Activated T-cell treated with anti-CD3 and anti-CD28 coated beads for 48 hours (primary cell): ENCODE data around the gene WDR38.

Experiments
- DNase-seq: peaks from one replicate; pipeline ENCODE4 v3.0.0-alpha.2; 2020; ENCODE audit warnings: low read depth

WDR38 gene

DNA sequence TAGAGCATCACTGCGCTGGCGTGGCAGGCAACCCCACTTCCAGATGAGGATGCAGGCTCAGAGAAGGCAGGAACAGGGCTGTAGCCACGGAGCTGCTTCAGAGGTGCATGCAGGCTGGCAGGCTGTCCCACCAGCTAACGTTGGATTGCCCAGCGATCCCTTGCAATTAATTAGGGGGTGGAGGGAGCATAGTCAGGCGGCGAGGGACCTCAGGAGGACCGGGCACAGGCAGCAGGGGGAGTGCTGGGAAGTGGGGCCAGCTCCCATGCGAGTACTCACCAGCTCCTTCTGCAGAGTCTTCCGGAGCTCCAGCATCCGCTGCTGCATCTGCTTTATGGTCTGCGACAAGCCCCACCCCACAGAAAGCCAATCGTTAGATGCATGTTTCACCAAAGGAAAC, 29.0 kb downstream of the WDR38 start:
- DNase-seq = no peak

DNA sequence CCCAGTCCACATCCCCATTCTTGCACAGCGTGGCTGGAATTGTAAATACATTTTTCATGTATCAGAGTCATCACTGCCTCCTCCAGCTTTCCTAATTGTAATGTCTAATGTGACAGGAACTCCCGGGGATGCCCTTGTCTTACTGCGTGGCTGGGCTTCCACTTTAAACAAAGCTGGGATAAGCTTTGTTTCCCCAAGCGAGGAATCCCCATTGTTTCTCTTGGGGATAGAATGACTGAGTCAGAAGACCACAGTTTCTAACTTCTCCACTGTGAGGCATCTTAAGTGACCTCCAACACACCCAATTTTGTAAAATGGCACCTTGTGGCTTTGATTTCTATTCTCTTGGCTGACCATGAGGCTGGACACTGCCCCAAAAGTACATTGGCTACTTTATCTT, 31.1 kb downstream of the WDR38 start:
- DNase-seq = no peak

DNA sequence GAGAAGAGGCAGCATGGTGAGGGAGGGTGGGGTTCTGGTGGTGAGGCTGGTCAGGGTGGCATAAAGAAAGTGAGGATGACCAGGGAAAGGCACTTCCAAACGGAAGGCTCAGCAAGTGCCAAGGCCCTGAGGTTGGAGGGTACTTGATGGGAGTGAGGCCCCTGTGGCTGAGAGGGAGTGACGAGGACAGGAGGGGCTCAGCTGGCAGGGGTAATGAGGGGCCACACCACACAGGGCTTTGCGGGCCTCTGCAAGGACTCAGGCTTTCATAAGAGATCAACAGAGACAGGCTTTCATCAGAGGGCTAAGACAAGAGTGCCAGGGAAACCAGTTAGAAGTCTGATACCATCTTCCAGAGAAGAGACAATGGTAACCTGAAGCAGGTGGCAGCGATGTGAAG, 32.3 kb downstream of the WDR38 start:
- no peak for DNase-seq

DNA sequence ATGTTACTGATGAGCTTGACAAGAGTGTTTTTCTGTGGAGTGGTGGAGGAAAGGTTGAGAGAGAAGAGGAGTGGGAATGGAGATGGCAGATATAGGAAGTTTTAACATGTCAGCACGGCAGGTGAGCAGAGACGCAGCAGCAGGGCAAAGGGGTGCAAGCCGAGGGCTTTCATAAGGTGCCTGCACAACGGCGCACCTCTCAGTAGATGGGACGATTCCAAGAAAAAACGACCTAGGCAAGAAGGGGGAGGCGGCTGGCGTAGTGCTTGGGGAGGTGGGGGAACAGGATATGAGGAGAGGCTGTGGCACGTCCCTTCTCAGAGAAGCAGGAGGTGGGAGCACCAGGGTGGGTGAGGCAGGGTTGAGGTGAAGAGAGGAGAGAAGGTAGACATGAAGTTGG, 33.2 kb downstream of the WDR38 start:
- DNase-seq = no peak

DNA sequence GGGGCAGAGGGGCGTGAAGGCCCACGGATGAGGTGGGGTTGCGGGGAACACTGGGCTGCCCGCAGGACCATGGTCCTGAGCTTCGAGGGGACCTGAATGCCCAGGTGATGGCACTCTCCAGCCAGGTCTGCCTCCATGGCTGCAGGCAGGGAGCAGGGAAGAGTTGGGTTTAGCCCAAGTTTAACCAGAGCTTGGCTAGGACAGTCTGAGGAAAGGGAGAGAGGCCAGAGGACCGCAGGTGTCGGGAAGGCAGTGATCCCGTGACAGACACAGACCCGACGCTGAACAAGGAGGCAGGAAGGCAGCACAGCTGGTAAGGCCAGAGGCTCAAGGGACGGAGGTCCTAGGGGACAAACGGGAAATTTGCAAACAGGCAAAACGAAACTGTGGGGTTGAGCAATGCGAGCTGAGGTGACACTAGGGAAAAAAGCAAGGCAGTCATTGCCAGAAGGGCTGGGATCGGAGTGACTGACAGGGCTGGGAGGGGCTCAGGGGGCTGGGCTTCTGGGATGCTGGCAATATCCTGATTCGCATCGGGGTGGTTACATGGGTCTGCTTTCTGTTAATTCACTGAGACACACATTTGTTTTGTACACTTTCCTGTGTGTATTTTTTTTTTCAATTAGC, 33.7 kb downstream of the WDR38 start:
- no peak for DNase-seq

DNA sequence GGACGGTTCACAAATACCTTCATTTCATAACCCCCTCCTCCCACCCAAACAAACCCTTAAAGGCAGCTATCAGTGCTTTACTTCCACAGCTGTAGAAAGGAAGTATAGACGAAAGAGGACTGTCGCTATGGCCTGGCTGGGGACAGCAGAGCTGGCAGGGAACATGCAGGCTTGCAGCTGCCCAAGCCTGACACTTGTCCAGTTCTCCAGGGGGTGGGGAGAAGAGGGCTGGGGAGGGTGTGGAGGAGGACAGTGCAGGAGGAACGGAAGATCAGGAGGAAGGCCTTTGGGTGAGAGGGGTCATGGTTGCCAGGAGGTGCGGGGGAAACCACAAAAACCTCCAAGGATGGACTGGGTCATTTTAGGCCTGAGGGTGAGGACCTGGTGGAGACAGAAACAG, 34.6 kb downstream of the WDR38 start:
- no peak for DNase-seq

DNA sequence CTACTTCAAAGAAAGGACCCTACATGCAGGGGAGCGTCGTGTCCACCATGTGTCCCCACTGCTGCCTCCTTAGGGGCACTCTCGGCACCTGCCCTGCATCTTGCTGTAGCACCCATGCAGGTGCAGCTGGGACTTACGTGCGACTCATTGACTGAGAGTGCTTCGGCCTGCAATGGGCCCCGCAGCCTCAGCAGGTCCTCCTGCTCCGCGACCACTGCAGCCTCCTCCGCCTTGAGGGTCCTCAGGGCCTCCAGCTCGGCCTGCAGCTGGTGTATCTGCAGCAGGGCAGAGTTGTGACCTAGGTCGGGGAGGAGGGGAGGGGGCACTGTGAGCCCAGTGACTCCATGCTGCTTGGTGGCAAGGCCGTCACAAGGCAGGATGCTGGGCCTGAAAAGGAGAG, 35.7 kb downstream of the WDR38 start:
- DNase-seq = no peak

DNA sequence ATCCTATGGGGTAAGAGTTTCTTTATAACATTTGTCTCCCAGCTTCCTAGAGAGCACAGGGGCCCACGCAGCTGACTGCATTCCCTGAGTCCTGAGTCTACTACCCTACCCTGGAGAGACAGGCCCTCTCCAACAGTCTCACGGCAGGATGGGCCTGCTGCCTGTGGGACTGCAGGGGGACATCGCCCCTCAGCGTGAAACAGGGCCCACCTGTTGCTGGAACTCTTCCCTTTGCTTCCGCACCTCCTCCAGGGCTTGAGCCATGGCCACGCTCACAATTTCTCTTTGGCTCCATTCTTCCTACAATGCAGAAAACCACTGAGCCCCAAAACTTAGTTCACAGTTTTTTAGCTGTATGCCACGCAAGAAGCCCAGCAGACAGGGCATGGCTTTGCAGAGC, 36.9 kb downstream of the WDR38 start:
- no peak for DNase-seq

DNA sequence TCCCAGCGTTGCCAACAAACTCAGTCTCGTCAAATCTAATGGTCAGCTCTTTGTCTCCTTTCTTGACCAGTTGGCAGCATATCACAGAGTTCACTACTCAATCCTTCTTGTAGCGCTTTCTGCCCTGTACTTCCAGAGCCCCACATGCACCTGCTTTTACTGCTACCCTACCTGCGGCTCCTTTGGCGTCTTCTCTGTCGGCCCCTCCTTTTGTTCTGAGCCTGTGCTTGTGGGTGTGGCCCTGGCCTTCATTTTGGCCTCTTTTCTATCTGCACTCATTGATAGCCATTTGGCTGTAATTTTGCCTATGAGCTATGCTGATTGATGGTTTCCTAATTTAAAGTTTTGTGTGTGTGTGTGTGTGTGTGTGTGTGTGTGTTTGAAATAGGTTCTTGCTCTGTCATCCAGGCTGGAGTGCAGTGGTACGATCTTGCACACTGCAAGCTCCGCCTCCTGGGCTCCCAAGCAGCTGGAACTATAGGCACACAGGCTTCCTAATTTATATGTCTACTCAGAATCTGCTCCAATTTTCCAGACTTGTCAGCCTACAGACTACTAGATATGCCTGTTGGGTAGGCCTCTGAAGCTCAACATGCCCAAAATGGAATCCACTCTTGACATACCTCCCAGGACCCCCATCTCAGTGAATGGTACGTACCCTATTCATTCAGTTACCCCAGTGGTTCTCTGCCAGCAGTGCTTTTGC, 40.9 kb downstream of the WDR38 start:
- DNase-seq = no peak

DNA sequence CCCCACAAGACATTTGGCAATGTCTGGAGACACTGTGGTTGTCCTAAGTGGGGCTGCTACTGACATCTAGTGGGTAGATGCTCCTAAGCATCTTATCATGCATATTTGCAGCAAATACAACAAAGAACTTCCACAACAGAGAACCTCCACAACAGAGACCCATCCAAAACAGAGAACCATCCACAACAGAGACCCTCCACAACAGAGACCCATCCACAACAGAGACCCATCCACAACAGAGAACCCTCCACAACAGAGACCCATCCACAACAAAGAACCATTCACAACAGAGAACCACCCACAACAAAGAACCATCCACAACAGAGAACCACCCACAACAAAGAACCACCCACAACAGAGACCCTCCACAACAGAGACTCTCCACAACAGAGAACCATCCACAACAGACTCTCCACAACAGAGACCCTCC, 41.5 kb downstream of the WDR38 start:
- DNase-seq = no peak

DNA sequence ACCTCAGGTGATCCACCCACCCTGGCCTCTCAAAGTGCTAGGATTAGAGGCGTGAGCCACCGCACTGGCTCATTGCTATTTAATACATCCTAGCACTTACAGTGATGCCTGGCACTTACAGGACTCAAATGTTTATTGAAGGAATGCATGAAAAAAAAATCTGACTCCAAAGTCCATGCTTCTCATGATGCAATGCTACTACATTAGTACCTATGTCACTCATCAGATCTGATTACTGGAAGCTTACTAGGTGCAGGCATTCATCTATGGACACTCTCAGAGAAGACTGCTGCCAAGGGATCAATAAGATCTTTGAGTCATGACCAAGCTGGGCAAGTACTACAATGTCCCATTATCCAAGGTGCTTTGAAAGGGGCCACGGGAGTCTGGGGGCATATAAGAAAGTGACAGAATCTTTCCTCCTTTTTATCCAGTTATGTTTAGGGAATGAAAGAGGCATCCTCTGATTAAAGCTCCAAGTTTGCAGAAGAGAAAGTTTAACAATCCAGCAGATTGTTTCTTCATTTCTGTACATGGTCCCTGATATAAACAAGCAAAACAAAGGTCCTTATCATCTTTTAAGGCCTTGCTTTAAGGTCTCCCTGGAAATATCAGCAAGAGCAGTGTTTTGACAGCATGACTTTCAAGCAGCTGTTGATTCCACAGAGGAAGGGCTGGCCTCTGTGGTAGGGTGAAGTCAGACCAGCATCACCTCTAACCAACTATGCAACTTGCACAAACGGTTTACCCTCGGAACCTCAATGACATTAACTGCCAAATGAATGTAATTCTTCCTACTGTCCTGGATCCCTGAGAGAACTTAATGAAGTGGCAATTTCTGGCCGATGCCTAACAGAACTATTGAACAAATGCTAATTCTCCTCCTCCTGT, 44.6 kb downstream of the WDR38 start:
- DNase-seq = no peak

DNA sequence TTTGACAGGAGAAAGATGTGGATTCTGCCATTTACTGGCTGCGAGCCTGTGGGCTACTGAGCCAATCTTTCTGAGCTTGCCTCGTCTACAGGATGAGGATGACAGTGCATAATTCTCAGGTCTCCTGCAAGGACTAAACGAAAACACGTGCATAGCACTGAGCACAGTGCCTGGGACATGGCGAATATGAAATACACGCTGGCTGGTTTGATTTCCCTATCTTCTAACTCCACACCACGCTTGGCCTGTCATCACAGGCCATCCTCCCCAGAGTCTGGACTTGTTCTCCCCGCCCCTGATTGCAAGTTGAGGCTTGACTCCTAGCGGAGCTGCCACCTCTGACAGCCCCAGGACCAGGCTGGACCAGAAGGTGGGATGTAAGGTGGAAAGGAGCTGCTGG, 46.6 kb downstream of the WDR38 start:
- no peak for DNase-seq

DNA sequence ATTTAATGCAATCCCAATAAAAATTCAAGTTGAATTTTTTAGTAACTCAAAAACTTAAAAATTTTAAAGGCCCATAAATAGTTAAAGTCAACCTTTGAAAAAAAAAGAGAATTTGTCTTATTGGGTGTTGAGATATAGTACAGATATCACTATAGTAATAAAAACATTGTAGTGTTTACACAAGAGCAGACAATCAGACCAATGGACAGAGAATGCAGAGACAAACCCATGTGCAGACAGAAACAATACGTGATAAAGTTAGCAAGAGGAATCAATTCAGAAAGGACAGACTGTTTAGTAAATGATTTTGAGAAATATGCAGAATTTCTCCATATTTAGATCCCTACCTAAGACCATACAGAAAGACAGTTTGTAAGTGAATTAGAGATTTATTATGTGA, 53.7 kb downstream of the WDR38 start:
- no peak for DNase-seq
